Thoracic aorta (tissue), 2 donors: ENCODE measurements around the gene MKS1. TPM values are rescaled to one million over a fixed set of nuclear protein-coding genes. Genes with fewer than 3 reads are reported as not detected.

Experiments used
- ATAC-seq: fragments of 150-250 bp; one replicate; pipeline ENCODE4 v1.8.0; 2017; ENCODE audit warnings: low read depth; ENCODE audit not compliant: insufficient number of reproducible peaks, low FRiP score
- DNase-seq: peaks from one replicate; pipeline ENCODE4 v3.0.0-alpha.2; 2020; ENCODE audit warnings: low spot score
- H3K27ac ChIP-seq, 2 donors: fragments of 200-600 bp; sonication (generic); 1 replicate in 1 of 2; 2 replicates in 1 of 2; pipeline ENCODE4 v1.5.1; 2016; ENCODE audit warnings: mild to moderate bottlenecking in 2 of 2, moderate library complexity in 2 of 2
- H3K27me3 ChIP-seq: fragments of 200-600 bp; sonication (generic); replicated peaks from 2 replicates; pipeline ENCODE4 v1.6.0; 2016; ENCODE audit warnings: mild to moderate bottlenecking; ENCODE audit not compliant: insufficient read depth
- H3K36me3 ChIP-seq: fragments of 200-600 bp; sonication (generic); one replicate; pipeline ENCODE4 v1.5.1; 2016
- H3K4me1 ChIP-seq, 2 donors: fragments of 200-600 bp; sonication (generic); 1 replicate in 1 of 2; 2 replicates in 1 of 2; pipeline versions ENCODE4 v1.5.1 to v1.6.0; 2016; ENCODE audit warnings: low read depth in 2 of 2, mild to moderate bottlenecking in 1 of 2; ENCODE audit not compliant: control insufficient read depth in 1 of 2
- H3K4me3 ChIP-seq: fragments of 200-600 bp; sonication (generic); 2 replicates; pipeline ENCODE4 v1.5.1; 2016; ENCODE audit warnings: mild to moderate bottlenecking
- H3K9me3 ChIP-seq: fragments of 200-600 bp; sonication (generic); 2 replicates; pipeline ENCODE4 v1.5.1; 2016
- total RNA-seq, 2 donors: library from RNA; depleted of rRNA; stranded (reverse); fragments of >200 nt; gene quantifications; one replicate each; pipeline versions ENCODE4 v1.1.0 to v1.2.3, GENCODE V29; 2016
- TF ChIP-seq, protein P1 (sequence below): fragments of 200-600 bp; sonication (generic); IDR thresholded peaks from one replicate; pipeline ENCODE4 v1.5.1; 2019; ENCODE audit warnings: antibody characterized with exemption

Gene MKS1
- total RNA-seq, 2 donors from 2014 or later = 10.5 to 10.8 TPM

DNA sequence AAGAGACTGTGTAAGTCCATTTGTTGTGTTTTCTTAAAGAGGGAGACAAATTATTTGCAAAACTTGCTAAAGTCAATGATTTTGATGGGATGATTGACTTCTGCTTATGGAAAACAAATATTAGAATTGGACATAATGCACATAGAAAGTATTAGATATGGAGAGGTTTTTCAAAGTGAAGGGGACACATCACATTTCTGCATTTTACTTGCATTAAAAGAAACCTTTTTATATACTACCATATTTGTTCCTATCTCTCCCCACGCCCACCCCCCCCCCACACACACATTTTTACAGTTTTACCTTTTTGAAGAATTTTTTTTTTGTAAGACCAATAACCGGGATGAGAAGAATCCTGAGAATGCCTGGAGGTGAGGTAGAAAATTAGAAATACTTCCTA, 60.9 kb downstream of the MKS1 start:
- H3K36me3 ChIP-seq = no peaks in the 10 kb centered on the region
- TF ChIP-seq, protein P1, sequence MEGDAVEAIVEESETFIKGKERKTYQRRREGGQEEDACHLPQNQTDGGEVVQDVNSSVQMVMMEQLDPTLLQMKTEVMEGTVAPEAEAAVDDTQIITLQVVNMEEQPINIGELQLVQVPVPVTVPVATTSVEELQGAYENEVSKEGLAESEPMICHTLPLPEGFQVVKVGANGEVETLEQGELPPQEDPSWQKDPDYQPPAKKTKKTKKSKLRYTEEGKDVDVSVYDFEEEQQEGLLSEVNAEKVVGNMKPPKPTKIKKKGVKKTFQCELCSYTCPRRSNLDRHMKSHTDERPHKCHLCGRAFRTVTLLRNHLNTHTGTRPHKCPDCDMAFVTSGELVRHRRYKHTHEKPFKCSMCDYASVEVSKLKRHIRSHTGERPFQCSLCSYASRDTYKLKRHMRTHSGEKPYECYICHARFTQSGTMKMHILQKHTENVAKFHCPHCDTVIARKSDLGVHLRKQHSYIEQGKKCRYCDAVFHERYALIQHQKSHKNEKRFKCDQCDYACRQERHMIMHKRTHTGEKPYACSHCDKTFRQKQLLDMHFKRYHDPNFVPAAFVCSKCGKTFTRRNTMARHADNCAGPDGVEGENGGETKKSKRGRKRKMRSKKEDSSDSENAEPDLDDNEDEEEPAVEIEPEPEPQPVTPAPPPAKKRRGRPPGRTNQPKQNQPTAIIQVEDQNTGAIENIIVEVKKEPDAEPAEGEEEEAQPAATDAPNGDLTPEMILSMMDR = no peak
- no peaks in the 10 kb centered on the region for H3K4me1 ChIP-seq
- no peak overlapping the region for H3K27ac ChIP-seq
- DNase-seq (no peak), ATAC-seq (no peak)
- H3K4me3 ChIP-seq = no peak overlapping the region
- H3K9me3 ChIP-seq = no peaks in the 10 kb centered on the region
- H3K27me3 ChIP-seq = peaks cover 3% of the 10 kb centered on the region

DNA sequence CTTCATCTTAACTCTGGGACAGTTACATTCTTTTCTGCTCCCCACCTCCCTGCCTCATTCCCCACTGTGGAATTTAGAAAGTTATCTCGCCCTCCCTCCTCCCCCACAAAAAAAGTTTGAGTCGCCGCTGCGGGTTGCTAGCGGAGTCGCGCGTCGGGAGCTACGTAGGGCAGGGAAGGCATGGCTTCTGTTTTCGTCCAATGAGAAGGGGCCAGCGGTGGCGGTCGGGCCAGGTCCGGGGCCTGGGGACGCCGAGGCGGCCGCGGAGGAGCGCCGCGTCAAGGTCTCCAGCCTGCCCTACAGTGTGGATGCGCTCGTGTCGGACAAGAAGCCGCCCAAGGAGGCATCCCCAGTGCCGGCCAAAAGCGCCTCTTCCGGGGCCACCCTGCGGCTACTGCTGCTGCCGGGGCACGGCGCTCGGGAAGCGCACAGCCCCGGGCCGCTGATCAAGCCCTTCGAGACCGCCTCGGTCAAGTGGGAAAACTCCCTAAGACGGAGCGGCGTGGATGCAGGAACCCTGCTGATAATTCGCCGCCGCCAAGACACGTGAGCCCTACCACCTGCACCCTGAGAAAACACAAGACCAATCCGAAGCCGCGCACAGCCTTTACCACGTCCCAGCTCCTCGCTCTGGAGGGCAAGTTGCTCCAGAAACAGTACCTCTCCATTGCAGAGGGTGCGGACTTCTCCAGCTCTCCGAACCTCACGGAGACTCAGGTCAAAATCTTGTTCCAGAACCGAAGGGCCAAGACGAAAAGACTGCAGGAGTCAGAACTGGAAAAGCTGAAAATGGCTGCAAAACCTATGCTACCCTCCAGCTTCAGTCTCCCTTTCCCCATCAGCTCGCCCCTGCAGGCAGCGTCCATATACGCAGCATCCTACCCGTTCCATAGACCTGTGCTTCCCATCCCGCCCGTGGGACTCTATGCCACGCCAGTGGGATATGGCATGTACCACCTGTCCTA, 61.9 kb downstream of the MKS1 start:
- ATAC-seq = no peak
- Histone ChIP-seq H3K4me3 (peak overlapping the region; percentile 64), H3K27ac (no peak overlapping the region), H3K27me3 (no peaks in the 10 kb centered on the region), H3K9me3 (no peaks in the 10 kb centered on the region), H3K4me1 (no peaks in the 10 kb centered on the region), H3K36me3 (no peaks in the 10 kb centered on the region)
- no peak for DNase-seq
- TF ChIP-seq, protein P1 = no peak

Other genes with a start within 250 kb of the MKS1 start
- 10 to 100 TPM; 68.4 to 75.5 TPM for gene VEZF1, start 231.0 kb downstream of the MKS1 start, total RNA-seq
- 100 to 1,000 TPM; 132 to 220 TPM for gene SRSF1, start 212.0 kb downstream of the MKS1 start, total RNA-seq
- 10 to 100 TPM; 20.6 to 28.5 TPM for gene DYNLL2, start 135.8 kb downstream of the MKS1 start, total RNA-seq
- gene OR4D1, start 70.9 kb downstream of the MKS1 start, total RNA-seq = not detected
- gene OR4D2, start 52.3 kb downstream of the MKS1 start, total RNA-seq = not detected
- gene EPX, start 26.5 kb downstream of the MKS1 start, total RNA-seq = not detected
- not detected for gene LPO, start 19.3 kb upstream of the MKS1 start, total RNA-seq
- under 1 TPM in 1 of 2 donors, not detected in 1; 0.14 TPM for gene MPO, start 61.7 kb upstream of the MKS1 start, total RNA-seq
- gene TSPOAP1, start 109.5 kb upstream of the MKS1 start, total RNA-seq = 10 to 100 TPM; 22.6 to 26.3 TPM
- 10 to 100 TPM; 30.6 to 37.3 TPM for gene SUPT4H1, start 132.9 kb upstream of the MKS1 start, total RNA-seq
- gene RNF43, start 198.3 kb upstream of the MKS1 start, total RNA-seq = under 1 TPM; under 0.01 to 0.49 TPM